HFFc6 (cell line): ENCODE results near the gene LILRA1. TPM values are rescaled to one million over a fixed set of nuclear protein-coding genes. Genes with fewer than 3 reads are reported as not detected.
"Not testable (repeated sequence)": the region's sequence is repeated elsewhere in the genome, so short reads cannot be mapped to it uniquely, and the experiment has no call there.

Experiments used
- DNase-seq: peaks from one replicate; pipeline ENCODE4 v3.0.0-alpha.2; 2018
- H3K27ac Mint-ChIP-seq: 2 replicates; pipeline ENCODE4 v1.8.0; 2020; ENCODE audit warnings: mild to moderate bottlenecking, mixed read lengths
- H3K27me3 Mint-ChIP-seq: 2 replicates; pipeline ENCODE4 v1.8.0; 2021; ENCODE audit warnings: mild to moderate bottlenecking, moderate library complexity, mixed read lengths; ENCODE audit not compliant: insufficient read depth
- H3K36me3 Mint-ChIP-seq: 2 replicates; pipeline ENCODE4 v1.8.0; 2021; ENCODE audit warnings: low read depth, mixed read lengths
- H3K4me1 Mint-ChIP-seq: 2 replicates; pipeline ENCODE4 v1.8.0; 2020; ENCODE audit warnings: low read depth, mixed read lengths
- H3K4me3 Mint-ChIP-seq: 2 replicates; pipeline ENCODE4 v1.8.0; 2020; ENCODE audit warnings: mild to moderate bottlenecking, moderate library complexity, mixed read lengths
- H3K9me3 Mint-ChIP-seq: 2 replicates; pipeline ENCODE4 v1.8.0; 2020; ENCODE audit warnings: mild to moderate bottlenecking, mixed read lengths
- CTCF ChIP-seq: fragments of 200-600 bp; sonication (generic); IDR thresholded peaks from 2 replicates; pipeline ENCODE4 v1.5.0; 2021; ENCODE audit warnings: antibody characterized with exemption, mild to moderate bottlenecking
- total RNA-seq, 6 experiments: library from RNA; stranded (reverse); fragmentation: NEBNext Ultra II Directional; extraction: Animal tissue kit (Norgen Biotek cat#: 25700); gene quantifications; 2 replicates in 1 of 6; 3 replicates in 5 of 6; pipeline ENCODE4 v1.2.3, GENCODE V29; 2021

LILRA1 gene
- total RNA-seq, 6 experiments from 2014 or later = not detected

GRCh38 chr19:54633401-54633800, 40.0 kb downstream of the LILRA1 start:
- peaks cover 37% of the 10 kb centered on the region for H3K9me3 Mint-ChIP-seq
- H3K27me3 Mint-ChIP-seq = no peaks in the 10 kb centered on the region; the same call in 1 of the 2 replicates

GRCh38 chr19:54636081-54636480, 42.6 kb downstream of the LILRA1 start:
- H3K27me3 Mint-ChIP-seq, H3K27ac Mint-ChIP-seq, DNase-seq, H3K4me1 Mint-ChIP-seq, H3K4me3 Mint-ChIP-seq, H3K36me3 Mint-ChIP-seq: not testable (repeated sequence)
- peaks cover 18% of the 10 kb centered on the region for H3K9me3 Mint-ChIP-seq

More at GRCh38 chr19:54633401-54633800, 40.0 kb downstream of the LILRA1 start:
- H3K36me3 Mint-ChIP-seq = 0 out of 2 replicates have a peak, but pooled peaks cover 4% of the 10 kb centered on the region
- DNase-seq = no peak
- no peak for TF ChIP-seq CTCF
- H3K27ac Mint-ChIP-seq = no peak overlapping the region
- H3K4me1 Mint-ChIP-seq = no peaks in the 10 kb centered on the region
- H3K4me3 Mint-ChIP-seq = no peak overlapping the region

GRCh38 chr19:54638683-54639082, 45.3 kb downstream of the LILRA1 start:
- 0 out of 2 replicates have a peak, but pooled peaks cover 4% of the 10 kb centered on the region for H3K36me3 Mint-ChIP-seq

GRCh38 chr19:54642953-54643352, 49.5 kb downstream of the LILRA1 start:
- peaks cover 20% of the 10 kb centered on the region for H3K9me3 Mint-ChIP-seq
- H3K4me3 Mint-ChIP-seq, H3K27ac Mint-ChIP-seq, H3K4me1 Mint-ChIP-seq, DNase-seq, H3K36me3 Mint-ChIP-seq, H3K27me3 Mint-ChIP-seq: not testable (repeated sequence)

More at GRCh38 chr19:54638683-54639082, 45.3 kb downstream of the LILRA1 start:
- peaks cover 16% of the 10 kb centered on the region for H3K9me3 Mint-ChIP-seq
- H3K27ac Mint-ChIP-seq = no peak overlapping the region
- H3K4me3 Mint-ChIP-seq = no peak overlapping the region
- H3K27me3 Mint-ChIP-seq = no peaks in the 10 kb centered on the region
- no peak for DNase-seq
- no peak for TF ChIP-seq CTCF
- H3K4me1 Mint-ChIP-seq = no peaks in the 10 kb centered on the region

- not testable (repeated sequence) for DNase-seq, H3K36me3 Mint-ChIP-seq, H3K27ac Mint-ChIP-seq, H3K4me1 Mint-ChIP-seq, H3K27me3 Mint-ChIP-seq, H3K4me3 Mint-ChIP-seq
- peaks cover 23% of the 10 kb centered on the region for H3K9me3 Mint-ChIP-seq
These were observed 50.2 kb downstream of the LILRA1 start for GRCh38 chr19:54643583-54643982.

- Mint-ChIP-seq H3K4me1 (no peaks in the 10 kb centered on the region), H3K27ac (no peak overlapping the region), H3K4me3 (no peak overlapping the region), H3K36me3 (no peaks in the 10 kb centered on the region), H3K9me3 (peaks cover 23% of the 10 kb centered on the region), H3K27me3 (no peaks in the 10 kb centered on the region; the same call in 1 of the 2 replicates)
- no peak for DNase-seq
- no peak for TF ChIP-seq CTCF
These were observed 50.6 kb downstream of the LILRA1 start for GRCh38 chr19:54644056-54644455.

- DNase-seq = no peak
- no peak overlapping the region for H3K27ac Mint-ChIP-seq
- no peaks in the 10 kb centered on the region; the same call in 1 of the 2 replicates for H3K27me3 Mint-ChIP-seq
- H3K4me3 Mint-ChIP-seq = no peak overlapping the region
- TF ChIP-seq CTCF = no peak
- peaks cover 27% of the 10 kb centered on the region for H3K9me3 Mint-ChIP-seq
- H3K36me3 Mint-ChIP-seq = no peaks in the 10 kb centered on the region
- H3K4me1 Mint-ChIP-seq = no peaks in the 10 kb centered on the region
These were observed 53.0 kb downstream of the LILRA1 start for GRCh38 chr19:54646331-54646841.
